ENCODE measurements around the gene SPAG9. TPM values are rescaled to one million over a fixed set of nuclear protein-coding genes. Genes with fewer than 3 reads are reported as not detected.

Gene SPAG9
- total RNA-seq, 4 donors from 2014 or later = 81.2 to 99.9 (median 89.9) TPM

DNA sequence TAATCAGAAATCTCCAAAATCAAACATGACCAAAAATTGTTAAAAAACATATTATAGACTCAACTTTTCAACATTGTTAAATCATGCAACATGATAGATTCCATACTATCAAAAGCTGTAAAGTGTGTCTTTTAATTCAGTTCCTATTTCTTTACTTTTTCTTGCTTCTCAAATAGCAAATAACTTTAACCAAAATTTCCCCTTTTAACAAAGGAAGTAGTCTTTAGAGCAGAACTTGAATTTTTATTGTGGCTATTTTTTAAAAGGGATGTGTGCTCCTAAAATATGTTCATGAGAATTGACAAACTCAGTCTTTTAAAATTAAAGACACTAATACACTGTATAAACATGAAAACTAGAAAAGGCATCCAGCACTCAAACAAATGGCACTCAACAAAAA, 49.1 kb downstream of the SPAG9 start:
- Histone ChIP-seq H3K9me3 (no peaks in the 10 kb centered on the region), H3K4me3 (no peak overlapping the region), H3K36me3 (peaks cover 0 to 11% (median 11%) of the 10 kb centered on the region in 4 donors), H3K27me3 (no peaks in the 10 kb centered on the region), H3K27ac (replicated peaks in 1 of 4) (no peak overlapping the region), H3K4me1 (peaks cover 0 to 7% (median 5%) of the 10 kb centered on the region in 4 donors)
- intact Hi-C loops (cut with DNase I) = no loop called here
- TF ChIP-seq, protein P1, sequence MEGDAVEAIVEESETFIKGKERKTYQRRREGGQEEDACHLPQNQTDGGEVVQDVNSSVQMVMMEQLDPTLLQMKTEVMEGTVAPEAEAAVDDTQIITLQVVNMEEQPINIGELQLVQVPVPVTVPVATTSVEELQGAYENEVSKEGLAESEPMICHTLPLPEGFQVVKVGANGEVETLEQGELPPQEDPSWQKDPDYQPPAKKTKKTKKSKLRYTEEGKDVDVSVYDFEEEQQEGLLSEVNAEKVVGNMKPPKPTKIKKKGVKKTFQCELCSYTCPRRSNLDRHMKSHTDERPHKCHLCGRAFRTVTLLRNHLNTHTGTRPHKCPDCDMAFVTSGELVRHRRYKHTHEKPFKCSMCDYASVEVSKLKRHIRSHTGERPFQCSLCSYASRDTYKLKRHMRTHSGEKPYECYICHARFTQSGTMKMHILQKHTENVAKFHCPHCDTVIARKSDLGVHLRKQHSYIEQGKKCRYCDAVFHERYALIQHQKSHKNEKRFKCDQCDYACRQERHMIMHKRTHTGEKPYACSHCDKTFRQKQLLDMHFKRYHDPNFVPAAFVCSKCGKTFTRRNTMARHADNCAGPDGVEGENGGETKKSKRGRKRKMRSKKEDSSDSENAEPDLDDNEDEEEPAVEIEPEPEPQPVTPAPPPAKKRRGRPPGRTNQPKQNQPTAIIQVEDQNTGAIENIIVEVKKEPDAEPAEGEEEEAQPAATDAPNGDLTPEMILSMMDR (IDR thresholded peaks at IDR 0.05) = no peak
- TF ChIP-seq POLR2A (IDR thresholded peaks at IDR 0.05; ENCODE audit: low read depth) (no peak), POLR2AphosphoS5 (IDR thresholded peaks at IDR 0.05) (no peak), EP300 (IDR thresholded peaks at IDR 0.05) (no peak)
- no peak for DNase-seq (ENCODE audit: extremely low spot score)

DNA sequence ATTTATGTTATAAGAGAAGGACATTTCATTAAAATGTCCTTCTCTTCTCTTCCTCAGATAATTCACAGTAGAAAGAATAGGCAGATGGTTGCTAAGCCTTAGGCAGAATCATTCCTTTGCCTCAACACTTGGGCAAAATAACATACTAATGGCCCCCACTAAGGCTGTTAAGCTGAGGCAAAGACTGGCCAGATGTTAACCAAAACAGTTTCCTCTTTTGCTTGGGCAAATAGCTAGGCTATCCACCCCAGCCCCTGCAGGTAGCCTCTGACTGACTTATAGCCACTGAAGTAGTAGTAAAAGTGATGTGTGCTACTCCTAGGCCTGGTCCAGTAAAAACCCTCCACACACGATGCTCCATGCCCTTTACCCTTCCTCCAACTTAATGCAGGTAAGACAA, 55.2 kb downstream of the SPAG9 start:
- Histone ChIP-seq H3K4me3 (no peak overlapping the region), H3K9me3 (no peaks in the 10 kb centered on the region), H3K4me1 (peaks cover 0 to 11% (median 6%) of the 10 kb centered on the region in 4 donors), H3K36me3 (no peaks in the 10 kb centered on the region), H3K27me3 (no peaks in the 10 kb centered on the region), H3K27ac (replicated peaks in 1 of 4) (no peak overlapping the region)
- intact Hi-C loops (cut with DNase I) = no loop called here
- TF ChIP-seq EP300 (IDR thresholded peaks at IDR 0.05) (no peak), POLR2A (IDR thresholded peaks at IDR 0.05; ENCODE audit: low read depth) (no peak)
- TF ChIP-seq, protein P1 (IDR thresholded peaks at IDR 0.05) = no peak
- no peak for DNase-seq (ENCODE audit: extremely low spot score)
- WGBS = 93% methylated on average over 1 of the region's 1 CpG

DNA sequence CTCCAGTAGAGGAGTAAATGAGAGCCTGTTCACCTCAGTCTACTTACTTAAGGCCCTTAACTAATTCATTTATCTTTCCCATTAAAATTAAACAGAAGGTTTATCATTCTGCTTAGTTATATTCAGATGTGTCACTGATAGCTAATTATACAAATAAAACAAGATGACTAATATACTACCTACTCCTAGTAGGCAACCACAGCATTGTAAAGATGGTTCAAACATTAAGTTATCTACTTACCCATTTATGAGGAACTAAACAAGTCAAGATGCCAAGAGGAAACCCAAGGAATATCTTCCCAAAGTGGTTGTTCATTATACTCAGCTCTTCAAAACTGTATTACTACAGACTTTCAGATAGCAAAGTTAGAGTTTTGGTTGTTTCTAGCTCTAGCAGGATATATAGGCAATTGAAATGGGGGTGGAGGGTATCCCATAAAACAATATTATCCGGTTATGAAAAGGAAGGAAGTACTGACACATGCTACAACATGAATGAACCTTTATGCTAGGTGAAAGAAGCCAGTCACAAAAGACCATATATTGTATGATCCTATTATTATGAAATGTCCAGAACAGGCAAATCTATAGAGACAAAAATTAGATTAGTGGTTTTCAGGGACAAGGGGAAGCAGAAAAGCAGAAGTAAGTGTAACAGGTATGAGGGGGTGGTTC, 56.5 kb downstream of the SPAG9 start:
- intact Hi-C loops (cut with DNase I) = no loop called here
- TF ChIP-seq, protein P1 (IDR thresholded peaks at IDR 0.05) = no peak
- no peak overlapping the region for H3K4me3 ChIP-seq
- no peaks in the 10 kb centered on the region for H3K27me3 ChIP-seq
- no peak overlapping the region for H3K27ac ChIP-seq (replicated peaks in 1 of 4)
- H3K9me3 ChIP-seq = no peaks in the 10 kb centered on the region
- H3K4me1 ChIP-seq = peaks cover 0 to 10% (median 7%) of the 10 kb centered on the region in 4 donors
- DNase-seq (ENCODE audit: extremely low spot score) = no peak
- H3K36me3 ChIP-seq = no peaks in the 10 kb centered on the region
- WGBS = 86% methylated on average over 1 of the region's 1 CpG

DNA sequence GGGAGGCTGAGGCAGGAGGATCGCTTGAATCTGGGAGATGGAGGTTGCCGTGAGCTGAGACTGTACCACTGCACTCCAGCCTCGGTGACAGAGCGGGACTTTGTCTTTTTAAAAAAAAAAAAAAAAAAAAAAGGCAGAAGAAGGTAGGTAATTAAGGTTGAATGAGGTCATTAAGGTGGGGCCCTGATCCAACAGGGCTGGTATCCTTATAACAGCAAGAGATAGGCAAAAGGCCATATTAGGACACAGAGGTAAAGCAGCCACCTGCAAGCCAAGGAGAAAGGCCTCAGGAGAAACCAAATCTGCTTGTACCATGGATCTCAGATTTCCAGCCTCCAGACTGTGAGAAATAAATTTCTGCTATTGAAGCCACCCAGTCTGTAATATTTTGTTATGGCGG, 60.3 kb downstream of the SPAG9 start:
- H3K27ac ChIP-seq (replicated peaks in 1 of 4) = no peak overlapping the region
- TF ChIP-seq EP300 (IDR thresholded peaks at IDR 0.05) (no peak), POLR2A (IDR thresholded peaks at IDR 0.05; ENCODE audit: low read depth) (no peak), POLR2AphosphoS5 (IDR thresholded peaks at IDR 0.05) (no peak)
- TF ChIP-seq, protein P1 (IDR thresholded peaks at IDR 0.05) = no peak
- H3K27me3 ChIP-seq = no peaks in the 10 kb centered on the region
- H3K9me3 ChIP-seq = no peaks in the 10 kb centered on the region
- H3K36me3 ChIP-seq = no peaks in the 10 kb centered on the region
- peaks cover 18 to 46% (median 40%) of the 10 kb centered on the region in 4 donors for H3K4me1 ChIP-seq
- intact Hi-C loops (cut with DNase I) = no loop called here
- 98% methylated on average over 5 of the region's 5 CpGs for WGBS
- no peak overlapping the region for H3K4me3 ChIP-seq
- DNase-seq (ENCODE audit: extremely low spot score) = no peak

DNA sequence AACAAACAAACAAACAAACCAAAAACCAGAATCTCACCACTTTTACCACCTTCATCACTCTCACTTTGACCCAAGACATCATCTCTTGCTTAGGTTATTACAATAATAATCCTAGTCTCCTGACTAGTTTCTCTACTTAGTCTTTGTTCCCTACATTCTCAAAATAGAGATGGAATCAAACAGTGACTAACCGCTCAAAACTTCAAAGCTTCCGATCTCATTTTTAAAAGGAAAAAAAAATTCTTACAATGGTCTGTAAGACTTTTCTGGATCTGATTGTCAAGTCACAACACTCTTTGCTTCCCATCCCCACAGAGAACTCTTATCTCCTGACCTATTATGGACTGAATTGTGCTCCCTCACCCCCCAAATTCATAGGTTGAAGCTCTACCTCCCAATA, 60.9 kb downstream of the SPAG9 start:
- H3K4me3 ChIP-seq = no peak overlapping the region
- no peaks in the 10 kb centered on the region for H3K36me3 ChIP-seq
- no peaks in the 10 kb centered on the region for H3K27me3 ChIP-seq
- peaks cover 18 to 47% (median 41%) of the 10 kb centered on the region in 4 donors for H3K4me1 ChIP-seq
- no peak for DNase-seq (ENCODE audit: extremely low spot score)
- TF ChIP-seq EP300 (IDR thresholded peaks at IDR 0.05) (no peak), POLR2AphosphoS5 (IDR thresholded peaks at IDR 0.05) (no peak), POLR2A (IDR thresholded peaks at IDR 0.05; ENCODE audit: low read depth) (no peak)
- TF ChIP-seq, protein P1 (IDR thresholded peaks at IDR 0.05) = no peak
- WGBS = 66% methylated on average over 2 of the region's 2 CpGs
- H3K9me3 ChIP-seq = no peaks in the 10 kb centered on the region
- intact Hi-C loops (cut with DNase I) = loop anchor here (5.0 kb wide), 2 partner anchors 52 to 93 kb away; partner anchors contain the start of gene NME1
- H3K27ac ChIP-seq (replicated peaks in 1 of 4) = no peak overlapping the region
